Activated B cell treated with CpG ODN at 0.5 μM for 24 hours (primary cell): ENCODE measurements around the gene KCNAB2. TPM values are rescaled to one million over a fixed set of nuclear protein-coding genes. Genes with fewer than 3 reads are reported as not detected.
"Not testable (repeated sequence)": the region's sequence is repeated elsewhere in the genome, so short reads cannot be mapped to it uniquely, and the experiment has no call there.

ENCODE experiments used
- ATAC-seq: fragments of 200-7000 bp; cut with Tn5 transposase; one replicate; pipeline ENCODE4 v1.10.0; 2021; ENCODE audit warnings: low read depth, mild to moderate bottlenecking, moderate library complexity
- CTCF ChIA-PET: fragments of 350-600 bp; sonication (Branson Sonifier 250); formaldehyde crosslinking; loops from one replicate; lab custom pipeline; 2021; ENCODE audit warnings: antibody characterized with exemption; lab: Charles Lee
- POLR2A ChIA-PET: fragments of 350-600 bp; sonication (Branson Sonifier 250); formaldehyde crosslinking; loops from one replicate; lab custom pipeline; 2021; ENCODE audit warnings: antibody characterized with exemption; lab: Charles Lee
- DNase-seq: peaks from one replicate; pipeline ENCODE4 v3.0.0; 2022
- H3K27ac Mint-ChIP-seq: one replicate; pipeline ENCODE4 v1.8.0; 2020; ENCODE audit warnings: mixed read lengths
- H3K27me3 Mint-ChIP-seq: one replicate; pipeline ENCODE4 v1.8.0; 2021; ENCODE audit warnings: mixed read lengths
- H3K36me3 Mint-ChIP-seq: one replicate; pipeline ENCODE4 v1.8.0; 2021; ENCODE audit warnings: low read depth, mixed read lengths
- H3K4me1 Mint-ChIP-seq: one replicate; pipeline ENCODE4 v1.8.0; 2021; ENCODE audit warnings: mixed read lengths
- H3K4me3 Mint-ChIP-seq: one replicate; pipeline ENCODE4 v1.8.0; 2020; ENCODE audit warnings: mild to moderate bottlenecking, mixed read lengths
- H3K9me3 Mint-ChIP-seq: one replicate; pipeline ENCODE4 v1.8.0; 2020; ENCODE audit warnings: mixed read lengths
- intact Hi-C: fragments of 100-400 bp; cut with micrococcal nuclease; formaldehyde crosslinking; loops from one replicate; pipeline ENCODE4 v1.15.1; 2024
- total RNA-seq: library from RNA; stranded (reverse); gene quantifications from 2 replicates; pipeline ENCODE4 v1.2.3, GENCODE V29; 2022
- TF ChIP-seq, protein P1 (sequence below): fragments of 200-600 bp; IDR thresholded peaks from one replicate; pipeline ENCODE4 v1.8.0; 2022; ENCODE audit warnings: antibody characterized with exemption, mild to moderate bottlenecking

Gene KCNAB2
- total RNA-seq, 1 donor from 2014 or later: 121 TPM

DNA sequence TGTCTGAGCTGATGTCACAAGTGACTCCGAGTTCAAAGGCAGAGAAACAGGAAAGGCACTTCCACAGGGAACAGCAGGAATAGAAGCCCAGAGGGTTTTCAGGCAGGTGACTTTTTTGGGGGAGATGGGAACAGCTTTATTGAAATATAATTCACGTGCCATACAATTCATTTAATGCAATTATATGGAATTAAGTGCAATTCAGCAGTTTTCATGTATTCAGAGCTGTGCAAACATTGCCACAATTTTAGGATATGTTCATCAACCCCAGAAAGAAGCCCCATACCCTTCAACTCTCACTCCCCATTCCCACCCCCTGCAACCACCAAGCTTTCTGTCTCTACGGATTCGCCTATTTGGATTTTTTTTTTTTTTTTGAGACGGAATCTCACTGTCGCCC lies 17.0 kb downstream of the KCNAB2 start:
- H3K36me3 Mint-ChIP-seq: peaks cover 41% of the 10 kb centered on the region
- H3K4me1 Mint-ChIP-seq: no peaks in the 10 kb centered on the region
- DNase-seq (no peak), ATAC-seq (no peak)
- H3K4me3 Mint-ChIP-seq: no peak overlapping the region
- H3K27me3 Mint-ChIP-seq: no peaks in the 10 kb centered on the region
- H3K27ac Mint-ChIP-seq: no peak overlapping the region
- intact Hi-C loops: no loop called here
- ChIA-PET POLR2A (interaction anchor here (0.9 kb wide), 1 partner anchor 70 kb away, joined by 4 read pairs; no protein-coding TSS in a partner anchor), CTCF (no interaction called here)
- TF ChIP-seq, protein P1, sequence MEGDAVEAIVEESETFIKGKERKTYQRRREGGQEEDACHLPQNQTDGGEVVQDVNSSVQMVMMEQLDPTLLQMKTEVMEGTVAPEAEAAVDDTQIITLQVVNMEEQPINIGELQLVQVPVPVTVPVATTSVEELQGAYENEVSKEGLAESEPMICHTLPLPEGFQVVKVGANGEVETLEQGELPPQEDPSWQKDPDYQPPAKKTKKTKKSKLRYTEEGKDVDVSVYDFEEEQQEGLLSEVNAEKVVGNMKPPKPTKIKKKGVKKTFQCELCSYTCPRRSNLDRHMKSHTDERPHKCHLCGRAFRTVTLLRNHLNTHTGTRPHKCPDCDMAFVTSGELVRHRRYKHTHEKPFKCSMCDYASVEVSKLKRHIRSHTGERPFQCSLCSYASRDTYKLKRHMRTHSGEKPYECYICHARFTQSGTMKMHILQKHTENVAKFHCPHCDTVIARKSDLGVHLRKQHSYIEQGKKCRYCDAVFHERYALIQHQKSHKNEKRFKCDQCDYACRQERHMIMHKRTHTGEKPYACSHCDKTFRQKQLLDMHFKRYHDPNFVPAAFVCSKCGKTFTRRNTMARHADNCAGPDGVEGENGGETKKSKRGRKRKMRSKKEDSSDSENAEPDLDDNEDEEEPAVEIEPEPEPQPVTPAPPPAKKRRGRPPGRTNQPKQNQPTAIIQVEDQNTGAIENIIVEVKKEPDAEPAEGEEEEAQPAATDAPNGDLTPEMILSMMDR: no peak
- no peaks in the 10 kb centered on the region for H3K9me3 Mint-ChIP-seq

DNA sequence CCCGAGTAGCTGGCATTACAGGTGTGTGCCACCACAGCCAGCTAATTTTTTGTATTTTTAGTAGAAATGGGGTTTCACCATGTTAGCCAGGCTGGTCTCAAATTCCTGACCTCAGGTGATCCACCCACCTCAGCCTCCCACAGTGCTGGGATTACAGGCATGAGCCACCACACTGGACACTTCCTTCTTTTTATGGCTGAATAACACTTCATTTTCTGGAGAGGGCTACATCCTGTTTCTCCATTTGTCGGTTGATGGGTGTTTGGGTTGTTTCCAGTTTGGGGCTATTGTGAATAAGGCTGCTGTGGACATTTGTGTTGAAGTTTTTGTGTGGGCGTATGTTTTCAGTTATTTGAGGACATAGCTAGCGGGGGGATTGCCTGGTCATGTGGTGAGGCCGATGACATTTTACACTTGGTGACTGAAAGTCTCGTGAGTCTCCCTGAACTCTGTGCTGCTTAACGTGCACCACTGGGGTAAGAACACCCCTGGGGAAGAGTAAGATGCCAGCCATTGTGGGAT lies 17.9 kb downstream of the KCNAB2 start:
- peaks cover 39% of the 10 kb centered on the region for H3K36me3 Mint-ChIP-seq
- H3K9me3 Mint-ChIP-seq, CTCF ChIA-PET, H3K27ac Mint-ChIP-seq, H3K4me3 Mint-ChIP-seq, POLR2A ChIA-PET, ATAC-seq, DNase-seq, H3K27me3 Mint-ChIP-seq, intact Hi-C loops, H3K4me1 Mint-ChIP-seq: not testable (repeated sequence)

DNA sequence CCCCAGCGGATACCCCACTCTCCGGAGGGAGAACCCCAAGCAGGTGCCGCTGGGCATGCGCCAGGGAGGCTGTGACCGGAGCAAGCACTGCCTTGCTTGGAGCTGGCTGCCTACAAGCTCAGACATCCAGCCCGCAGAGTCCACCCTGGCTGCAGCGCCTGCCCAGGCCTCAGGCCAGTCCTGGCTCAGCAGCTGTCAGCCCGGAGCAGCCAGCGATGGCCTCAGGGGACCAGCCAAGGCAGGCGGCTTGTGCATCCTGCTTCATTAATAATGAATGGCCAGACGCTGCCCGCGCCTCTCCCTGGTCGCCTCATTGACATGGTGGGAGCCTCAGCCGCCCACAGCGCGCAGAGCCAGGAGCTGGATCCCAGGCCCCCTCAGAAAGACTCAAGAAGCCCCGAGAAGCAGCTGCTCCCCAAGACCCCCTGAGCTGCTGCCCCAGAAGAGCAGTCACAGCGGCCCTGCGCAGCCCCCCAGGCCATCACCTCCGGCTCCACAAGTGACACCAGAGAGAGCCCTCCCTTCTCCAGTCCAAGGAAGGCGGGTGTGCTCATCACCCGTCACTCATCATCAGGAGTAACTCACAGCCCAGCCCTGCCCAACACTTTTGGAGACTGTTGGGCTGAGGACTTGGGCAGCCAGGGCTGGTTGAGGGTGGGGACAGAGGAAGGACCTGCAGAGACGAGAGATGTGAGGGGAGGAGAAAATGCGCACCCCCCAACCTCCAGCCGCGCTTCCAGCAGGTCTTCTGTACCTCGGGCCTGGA lies 19.6 kb downstream of the KCNAB2 start:
- H3K9me3 Mint-ChIP-seq: no peaks in the 10 kb centered on the region
- H3K4me3 Mint-ChIP-seq: no peak overlapping the region
- DNase-seq (no peak), ATAC-seq (no peak)
- H3K36me3 Mint-ChIP-seq: peaks cover 37% of the 10 kb centered on the region
- ChIA-PET CTCF (no interaction called here), POLR2A (no interaction called here)
- intact Hi-C loops: no loop called here
- TF ChIP-seq, protein P1: no peak
- H3K27ac Mint-ChIP-seq: no peak overlapping the region
- H3K4me1 Mint-ChIP-seq: no peaks in the 10 kb centered on the region
- H3K27me3 Mint-ChIP-seq: no peaks in the 10 kb centered on the region

DNA sequence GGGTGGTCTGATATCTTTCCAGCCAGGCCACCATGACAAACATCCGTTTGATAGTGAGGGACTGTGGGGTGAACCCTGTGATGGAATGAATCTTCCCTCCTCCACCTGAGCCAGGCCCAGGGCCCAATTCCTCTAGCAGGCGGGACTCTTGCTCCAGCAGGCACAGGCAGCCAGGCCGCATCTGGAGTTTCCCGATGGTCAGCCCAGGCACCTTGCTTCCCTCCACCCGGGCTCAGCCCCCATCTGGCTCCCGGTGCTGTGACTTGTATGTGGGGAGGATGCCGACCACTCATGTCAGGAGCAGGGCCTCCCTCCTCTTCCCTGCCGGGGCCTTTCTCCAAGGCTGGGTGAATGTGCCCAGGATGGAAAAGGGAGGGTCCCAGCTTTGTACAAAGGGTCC lies 21.0 kb downstream of the KCNAB2 start:
- no peak for ATAC-seq
- Mint-ChIP-seq H3K4me1 (no peaks in the 10 kb centered on the region), H3K27me3 (no peaks in the 10 kb centered on the region), H3K4me3 (no peak overlapping the region), H3K9me3 (no peaks in the 10 kb centered on the region), H3K36me3 (peaks cover 35% of the 10 kb centered on the region), H3K27ac (no peak overlapping the region)
- POLR2A ChIA-PET: no interaction called here
- DNase-seq: no peak
- TF ChIP-seq, protein P1: no peak
- CTCF ChIA-PET: no interaction called here
- intact Hi-C loops: no loop called here

DNA sequence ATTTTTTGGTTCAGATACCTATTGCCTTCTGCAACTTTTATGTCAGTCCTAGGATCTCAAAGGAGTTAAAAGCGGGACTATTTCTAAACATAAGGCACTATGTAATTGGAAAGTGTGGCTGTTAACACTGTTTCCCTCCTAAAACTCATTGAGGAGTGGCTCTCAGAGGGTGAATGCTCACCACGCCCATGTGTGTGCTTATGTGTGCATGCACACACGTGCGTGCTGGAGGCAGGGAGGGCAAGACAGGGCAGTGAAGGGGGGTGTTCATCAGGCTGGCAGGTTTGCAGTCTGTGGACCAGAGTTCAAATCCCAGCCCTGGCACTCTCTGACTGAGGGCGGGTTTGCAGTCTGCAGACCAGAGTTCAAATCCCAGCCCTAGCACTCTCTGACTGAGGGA lies 22.4 kb downstream of the KCNAB2 start:
- Mint-ChIP-seq H3K9me3 (no peaks in the 10 kb centered on the region), H3K4me1 (no peaks in the 10 kb centered on the region), H3K36me3 (peaks cover 35% of the 10 kb centered on the region), H3K4me3 (no peak overlapping the region), H3K27ac (no peak overlapping the region), H3K27me3 (no peaks in the 10 kb centered on the region)
- DNase-seq (no peak), ATAC-seq (no peak)
- intact Hi-C loops: no loop called here
- TF ChIP-seq, protein P1: no peak
- CTCF ChIA-PET: no interaction called here
- POLR2A ChIA-PET: interaction anchor here (0.6 kb wide), 1 partner anchor 44 kb away, joined by 6 read pairs; no protein-coding TSS in a partner anchor
